ENCODE measurements around the gene SCLY.

DNA sequence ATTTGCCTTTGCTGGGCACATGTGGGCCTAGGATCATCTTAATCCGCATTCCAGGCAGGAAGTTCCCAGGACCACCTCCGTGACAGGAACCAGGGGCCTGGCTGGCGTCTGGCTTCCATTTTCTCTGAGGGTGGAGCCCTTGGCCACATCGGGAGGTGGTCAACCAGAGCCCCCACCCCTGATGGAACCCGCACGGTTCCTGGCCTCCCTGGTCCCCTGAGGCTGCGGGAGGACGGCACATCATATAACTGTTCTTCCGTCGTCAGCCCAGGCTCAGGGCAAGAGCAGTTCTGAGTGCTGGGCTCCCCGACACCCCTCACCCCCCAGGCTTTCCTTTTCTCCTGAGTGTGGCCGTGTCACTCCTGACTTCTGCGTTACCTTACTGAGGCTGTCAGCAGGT lies 52.8 kb downstream of the SCLY start:
- TF ChIP-seq, protein P1, sequence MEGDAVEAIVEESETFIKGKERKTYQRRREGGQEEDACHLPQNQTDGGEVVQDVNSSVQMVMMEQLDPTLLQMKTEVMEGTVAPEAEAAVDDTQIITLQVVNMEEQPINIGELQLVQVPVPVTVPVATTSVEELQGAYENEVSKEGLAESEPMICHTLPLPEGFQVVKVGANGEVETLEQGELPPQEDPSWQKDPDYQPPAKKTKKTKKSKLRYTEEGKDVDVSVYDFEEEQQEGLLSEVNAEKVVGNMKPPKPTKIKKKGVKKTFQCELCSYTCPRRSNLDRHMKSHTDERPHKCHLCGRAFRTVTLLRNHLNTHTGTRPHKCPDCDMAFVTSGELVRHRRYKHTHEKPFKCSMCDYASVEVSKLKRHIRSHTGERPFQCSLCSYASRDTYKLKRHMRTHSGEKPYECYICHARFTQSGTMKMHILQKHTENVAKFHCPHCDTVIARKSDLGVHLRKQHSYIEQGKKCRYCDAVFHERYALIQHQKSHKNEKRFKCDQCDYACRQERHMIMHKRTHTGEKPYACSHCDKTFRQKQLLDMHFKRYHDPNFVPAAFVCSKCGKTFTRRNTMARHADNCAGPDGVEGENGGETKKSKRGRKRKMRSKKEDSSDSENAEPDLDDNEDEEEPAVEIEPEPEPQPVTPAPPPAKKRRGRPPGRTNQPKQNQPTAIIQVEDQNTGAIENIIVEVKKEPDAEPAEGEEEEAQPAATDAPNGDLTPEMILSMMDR (IDR thresholded peaks at IDR 0.05) = no peak
- no peak for TF ChIP-seq POLR2A (IDR thresholded peaks at IDR 0.05)
